Trophoblast cell (in vitro differentiated cells and primary cell): Measurements from ENCODE around the gene ZBTB9.

Experiments used
- DNase-seq, 2 donors: peaks; one replicate each; pipeline ENCODE4 v3.0.0-alpha.2; 2016
- H2AFZ ChIP-seq: 2 replicates; pipeline ENCODE4 v1.6.1; 2013; ENCODE audit warnings: low read length, moderate library complexity, mild to moderate bottlenecking; ENCODE audit not compliant: insufficient read depth, poor library complexity
- H2AK5ac ChIP-seq: 2 replicates; pipeline ENCODE4 v1.6.1; 2013; ENCODE audit warnings: mild to moderate bottlenecking, low read length
- H2BK120ac ChIP-seq: 2 replicates; pipeline ENCODE4 v1.6.1; 2013; ENCODE audit warnings: low read length, mild to moderate bottlenecking, moderate library complexity; ENCODE audit not compliant: insufficient read depth, poor library complexity
- H2BK12ac ChIP-seq: 2 replicates; pipeline ENCODE4 v1.6.1; 2013; ENCODE audit warnings: mild to moderate bottlenecking, low read length, moderate library complexity
- H2BK5ac ChIP-seq: 2 replicates; pipeline ENCODE4 v1.6.1; 2013; ENCODE audit warnings: low read length, low read depth, moderate library complexity, mild to moderate bottlenecking; ENCODE audit not compliant: poor library complexity
- H3K14ac ChIP-seq: 2 replicates; pipeline ENCODE4 v1.6.1; 2013; ENCODE audit warnings: mild to moderate bottlenecking, low read length
- H3K18ac ChIP-seq: 2 replicates; pipeline ENCODE4 v1.6.1; 2013; ENCODE audit warnings: mild to moderate bottlenecking, low read length
- H3K23ac ChIP-seq: 2 replicates; pipeline ENCODE4 v1.6.1; 2013; ENCODE audit warnings: low read length
- H3K27ac ChIP-seq: 2 replicates; pipeline ENCODE4 v1.5.1; 2013; ENCODE audit warnings: low read depth, mild to moderate bottlenecking, inconsistent platforms, low read length, moderate library complexity
- H3K27me3 ChIP-seq: 2 replicates; pipeline ENCODE4 v1.6.1; 2013; ENCODE audit warnings: inconsistent platforms, mild to moderate bottlenecking, low read length, moderate library complexity; ENCODE audit not compliant: insufficient read depth
- H3K36me3 ChIP-seq, 2 experiments: 1 replicate in 1 of 2; 2 replicates in 1 of 2; pipeline ENCODE4 v1.6.1; 2013; ENCODE audit warnings: low read length in 2 of 2, mild to moderate bottlenecking in 2 of 2, moderate library complexity in 1 of 2; ENCODE audit not compliant: insufficient read depth in 2 of 2, control insufficient read depth in 1 of 2
- H3K4ac ChIP-seq: 2 replicates; pipeline ENCODE4 v1.6.1; 2013; ENCODE audit warnings: low read depth, mild to moderate bottlenecking, low read length, moderate library complexity
- H3K4me1 ChIP-seq, 2 experiments: 1 replicate in 1 of 2; 2 replicates in 1 of 2; pipeline ENCODE4 v1.6.1; 2013; ENCODE audit warnings: low read length in 2 of 2, mild to moderate bottlenecking in 2 of 2, moderate library complexity in 1 of 2; ENCODE audit not compliant: insufficient read depth in 2 of 2, control insufficient read depth in 1 of 2
- H3K4me2 ChIP-seq: 2 replicates; pipeline ENCODE4 v1.6.1; 2013; ENCODE audit warnings: inconsistent platforms, mild to moderate bottlenecking, low read length, moderate library complexity
- H3K4me3 ChIP-seq: 2 replicates; pipeline ENCODE4 v1.5.1; 2013; ENCODE audit warnings: mild to moderate bottlenecking, low read depth, low read length, inconsistent platforms
- H3K79me1 ChIP-seq: one replicate; pipeline ENCODE4 v1.6.1; 2013; ENCODE audit warnings: low read length
- H3K79me2 ChIP-seq: 2 replicates; pipeline ENCODE4 v1.6.1; 2013; ENCODE audit warnings: low read length, mild to moderate bottlenecking; ENCODE audit not compliant: control insufficient read depth, insufficient read depth, poor library complexity
- H3K9ac ChIP-seq: 2 replicates; pipeline ENCODE4 v1.6.1; 2013; ENCODE audit warnings: mild to moderate bottlenecking, low read length
- H3K9me3 ChIP-seq: 2 replicates; pipeline ENCODE4 v1.6.1; 2013; ENCODE audit warnings: low read depth, mild to moderate bottlenecking, control low read depth, inconsistent platforms, low read length; ENCODE audit not compliant: insufficient read depth
- H4K12ac ChIP-seq: 2 replicates; pipeline ENCODE4 v1.6.1; 2013; ENCODE audit warnings: low read depth, mild to moderate bottlenecking, low read length, moderate library complexity
- H4K8ac ChIP-seq: 2 replicates; pipeline ENCODE4 v1.6.1; 2013; ENCODE audit warnings: low read depth, mild to moderate bottlenecking, low read length, moderate library complexity
- H4K91ac ChIP-seq: one replicate; pipeline ENCODE4 v1.6.1; 2013; ENCODE audit warnings: low read depth, mild to moderate bottlenecking, low read length, moderate library complexity
- WGBS: extraction: QIAGEN DNeasy Blood & Tissue Kit; methylation state at CpG from one replicate; pipeline ENCODE4 v1.1.7; 2013; ENCODE audit warnings: missing lambda C conversion rate; ENCODE audit not compliant: insufficient read length, insufficient coverage; ENCODE audit errors: extremely low coverage; 5-methylcytosine and 5-hydroxymethylcytosine counted together

Gene ZBTB9

GRCh38 chr6:33416386-33417127, 37.8 kb upstream of the ZBTB9 start:
- WGBS: no CpG with 5 or more reads among the region's 12 CpGs
- Histone ChIP-seq H3K4me1 (peaks cover 17 to 25% of the 10 kb centered on the region in 2 experiments), H3K27me3 (no peaks in the 10 kb centered on the region), H4K12ac (peak overlapping the region; percentile 13), H3K23ac (no peak overlapping the region), H3K4me3 (peak overlapping the region; percentile 77), H3K4ac (peak overlapping the region; percentile 72), H3K27ac (no peak overlapping the region), H3K79me2 (peaks cover 8% of the 10 kb centered on the region), H3K9ac (peak overlapping the region; percentile 78), H3K79me1 (peaks cover 17% of the 10 kb centered on the region), H2BK12ac (no peak overlapping the region), H3K14ac (no peak overlapping the region), H3K9me3 (no peaks in the 10 kb centered on the region), H4K8ac (no peak overlapping the region), H2AFZ (no peak overlapping the region), H3K18ac (no peak overlapping the region), H3K4me2 (peak overlapping the region; percentile 92), H2AK5ac (no peak overlapping the region), H4K91ac (no peak overlapping the region), H2BK120ac (no peak overlapping the region), H2BK5ac (no peak overlapping the region), H3K36me3 (peaks cover 38 to 42% of the 10 kb centered on the region in 2 experiments)
- no peak for DNase-seq

- Histone ChIP-seq H3K27ac (peak overlapping the region; percentile 68), H3K9me3 (no peaks in the 10 kb centered on the region), H2BK5ac (peak overlapping the region; percentile 65), H2BK120ac (peak overlapping the region; percentile 20), H3K4me1 (peaks cover 17 to 24% of the 10 kb centered on the region in 2 experiments), H4K8ac (peak overlapping the region; percentile 86), H2BK12ac (no peak overlapping the region), H3K79me1 (peaks cover 17% of the 10 kb centered on the region), H3K9ac (peak overlapping the region; percentile 78), H3K27me3 (no peaks in the 10 kb centered on the region), H3K18ac (peak overlapping the region; percentile 87), H3K36me3 (peaks cover 36 to 40% of the 10 kb centered on the region in 2 experiments), H4K91ac (peak overlapping the region; percentile 89), H3K4ac (peak overlapping the region; percentile 90), H3K4me2 (peak overlapping the region; percentile 92), H2AFZ (peak overlapping the region; percentile 24), H4K12ac (peak overlapping the region; percentile 79), H2AK5ac (peak overlapping the region; percentile 97), H3K23ac (no peak overlapping the region), H3K79me2 (peaks cover 8% of the 10 kb centered on the region), H3K4me3 (peak overlapping the region; percentile 77), H3K14ac (peak overlapping the region; percentile 92)
- WGBS: no CpG with 5 or more reads among the region's 25 CpGs
- DNase-seq: peak in 1 of 2 donors; percentile 57
These were observed 37.1 kb upstream of the ZBTB9 start for GRCh38 chr6:33417128-33417902.

- no peaks in the 10 kb centered on the region for H3K27me3 ChIP-seq
- peak within 1 kb of the TSS; percentile 86 for H4K8ac ChIP-seq
These were observed 36.3 kb upstream of the ZBTB9 start, which contains the start of gene CUTA for GRCh38 chr6:33417903-33418689. Gene CUTA, minus strand, starts transcription at chr6:33418107. Its CDS starts 107 bp downstream, at chr6:33418000.

More at GRCh38 chr6:33417903-33418689, 36.3 kb upstream of the ZBTB9 start, which contains the start of gene CUTA:
- peak within 1 kb of the TSS; percentile 65 for H2BK5ac ChIP-seq
- peaks cover 30 to 32% of the 10 kb centered on the region in 2 experiments for H3K36me3 ChIP-seq
- no CpG with 5 or more reads among the region's 51 CpGs for WGBS
- DNase-seq: peak; percentile 99 to 100
- H3K14ac ChIP-seq: peak within 1 kb of the TSS; percentile 92
- peaks cover 17% of the 10 kb centered on the region for H3K79me1 ChIP-seq
- H3K18ac ChIP-seq: peak within 1 kb of the TSS; percentile 87
- peak within 1 kb of the TSS; percentile 29 for H2BK12ac ChIP-seq
- peaks cover 8% of the 10 kb centered on the region for H3K79me2 ChIP-seq
- H2AFZ ChIP-seq: peak within 1 kb of the TSS; percentile 66
- no peaks in the 10 kb centered on the region for H3K9me3 ChIP-seq
- peak within 1 kb of the TSS; percentile 89 for H4K91ac ChIP-seq
- no peak within 1 kb of the TSS for H3K23ac ChIP-seq
- H3K4me3 ChIP-seq: peak within 1 kb of the TSS; percentile 77
- peaks cover 17 to 24% of the 10 kb centered on the region in 2 experiments for H3K4me1 ChIP-seq
- peak within 1 kb of the TSS; percentile 83 for H3K9ac ChIP-seq
- peak within 1 kb of the TSS; percentile 63 for H2BK120ac ChIP-seq
- H4K12ac ChIP-seq: peak within 1 kb of the TSS; percentile 79
- H2AK5ac ChIP-seq: peak within 1 kb of the TSS; percentile 97
- H3K27ac ChIP-seq: peak within 1 kb of the TSS; percentile 85
- H3K4ac ChIP-seq: peak within 1 kb of the TSS; percentile 90
- peak within 1 kb of the TSS; percentile 92 for H3K4me2 ChIP-seq
